Activated CD4-positive, alpha-beta T cell treated with anti-CD3 and anti-CD28 coated beads, Interleukin-2, amount 50 U/mL, for 16 hours (primary cell): ENCODE measurements around the gene TRABD2A.
"Not testable (repeated sequence)": the region's sequence is repeated elsewhere in the genome, so short reads cannot be mapped to it uniquely, and the experiment has no call there.

ENCODE experiments used
- DNase-seq: peaks from one replicate; pipeline ENCODE4 v3.0.0-alpha.2; 2020

The TRABD2A gene, protein sequence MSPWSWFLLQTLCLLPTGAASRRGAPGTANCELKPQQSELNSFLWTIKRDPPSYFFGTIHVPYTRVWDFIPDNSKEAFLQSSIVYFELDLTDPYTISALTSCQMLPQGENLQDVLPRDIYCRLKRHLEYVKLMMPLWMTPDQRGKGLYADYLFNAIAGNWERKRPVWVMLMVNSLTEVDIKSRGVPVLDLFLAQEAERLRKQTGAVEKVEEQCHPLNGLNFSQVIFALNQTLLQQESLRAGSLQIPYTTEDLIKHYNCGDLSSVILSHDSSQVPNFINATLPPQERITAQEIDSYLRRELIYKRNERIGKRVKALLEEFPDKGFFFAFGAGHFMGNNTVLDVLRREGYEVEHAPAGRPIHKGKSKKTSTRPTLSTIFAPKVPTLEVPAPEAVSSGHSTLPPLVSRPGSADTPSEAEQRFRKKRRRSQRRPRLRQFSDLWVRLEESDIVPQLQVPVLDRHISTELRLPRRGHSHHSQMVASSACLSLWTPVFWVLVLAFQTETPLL

DNA sequence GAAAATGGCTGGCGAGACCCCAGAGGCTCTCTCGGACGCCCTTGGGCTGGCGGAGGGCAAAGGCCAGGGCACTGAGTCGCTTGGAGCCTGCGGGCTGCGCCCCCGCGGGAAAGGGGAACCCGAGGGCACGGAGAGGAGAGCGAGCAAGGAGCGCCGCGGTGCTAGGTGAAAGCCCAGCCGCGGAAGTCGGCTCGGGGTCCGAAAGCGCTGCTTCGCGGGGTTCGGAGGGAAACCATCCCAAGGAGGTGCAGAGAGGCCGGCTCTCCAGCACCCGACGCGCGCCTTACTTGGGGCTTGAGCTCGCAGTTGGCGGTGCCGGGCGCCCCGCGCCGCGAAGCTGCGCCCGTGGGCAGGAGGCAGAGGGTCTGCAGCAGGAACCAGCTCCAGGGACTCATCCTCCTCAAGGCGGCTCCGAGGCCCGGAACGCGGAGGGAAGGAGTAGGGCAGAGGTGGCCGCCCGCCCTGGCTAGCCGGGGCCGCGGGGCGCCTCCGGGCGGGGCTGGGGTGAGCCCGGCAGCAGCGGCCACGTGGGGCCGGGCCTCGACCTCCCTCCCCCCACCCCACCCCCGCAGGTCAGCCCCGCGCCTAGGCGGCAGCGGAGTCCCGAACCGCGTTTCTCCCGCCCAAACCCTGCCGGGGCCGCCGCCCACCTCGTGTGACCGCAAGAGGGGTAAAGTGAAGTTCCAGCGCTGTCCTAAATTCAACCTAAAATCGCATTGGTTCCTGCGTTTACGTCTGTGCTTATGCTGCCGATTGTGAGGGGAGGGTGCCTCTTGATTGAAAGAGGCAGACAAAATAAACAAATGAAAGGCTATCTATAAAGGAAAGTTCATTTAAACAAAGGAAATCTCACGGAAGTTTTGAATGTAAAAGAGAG, at the start of gene TRABD2A:
TSS of gene TRABD2A (minus strand) at position 440 of the 877 bp plus-strand sequence. CDS start at position 395, 45 bp downstream.
- peak; percentile 60 for DNase-seq

DNA sequence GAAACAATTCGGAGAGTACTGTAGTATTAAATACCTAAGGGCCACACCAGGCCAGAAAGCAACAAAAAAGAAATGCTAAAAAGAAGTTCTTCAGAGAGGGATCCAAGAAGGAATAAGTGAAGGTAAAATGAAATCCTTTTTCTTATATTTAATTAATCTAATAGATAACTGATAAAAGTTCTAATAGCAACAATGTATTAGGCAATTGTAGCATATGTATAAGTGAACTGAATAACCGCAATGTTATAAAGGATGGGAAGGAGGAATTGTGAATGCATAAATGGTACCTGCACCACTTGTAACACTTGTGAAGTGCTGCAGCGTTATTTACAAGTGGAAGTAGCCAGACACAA, 46.4 kb upstream of the TRABD2A start:
- no peak for DNase-seq

DNA sequence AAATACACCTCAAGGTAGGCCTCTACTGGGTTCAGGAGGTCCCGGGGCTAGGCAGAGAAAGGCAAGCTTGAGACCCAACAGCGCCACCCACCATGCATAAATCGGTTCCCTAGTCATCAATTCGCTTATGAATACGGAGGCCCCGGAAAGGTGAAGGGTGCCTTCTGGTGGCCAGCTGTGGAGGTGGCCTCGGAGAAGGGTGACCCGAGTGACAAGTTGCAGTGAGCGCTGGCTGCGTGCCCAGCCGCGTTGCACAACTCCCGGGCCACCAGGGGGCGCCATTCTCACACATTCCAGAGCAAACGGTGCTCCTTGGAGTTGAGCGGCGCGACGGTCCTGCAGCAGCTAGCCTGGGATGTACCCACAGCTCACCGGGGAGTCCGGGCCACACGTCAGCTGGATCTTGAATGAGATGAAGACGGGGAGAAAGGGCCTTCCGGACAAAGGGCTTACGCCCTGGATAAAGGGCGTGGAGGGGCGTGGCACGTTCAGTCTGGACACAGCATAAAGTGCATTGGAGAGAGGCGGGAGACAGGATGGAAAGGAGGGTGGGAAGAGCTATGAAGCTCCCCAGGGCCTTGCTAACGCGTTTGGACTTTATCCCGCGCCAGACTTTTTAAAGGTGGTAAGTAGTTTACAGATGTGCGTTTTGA, 45.0 kb upstream of the TRABD2A start:
- DNase-seq: peak; percentile 99

DNA sequence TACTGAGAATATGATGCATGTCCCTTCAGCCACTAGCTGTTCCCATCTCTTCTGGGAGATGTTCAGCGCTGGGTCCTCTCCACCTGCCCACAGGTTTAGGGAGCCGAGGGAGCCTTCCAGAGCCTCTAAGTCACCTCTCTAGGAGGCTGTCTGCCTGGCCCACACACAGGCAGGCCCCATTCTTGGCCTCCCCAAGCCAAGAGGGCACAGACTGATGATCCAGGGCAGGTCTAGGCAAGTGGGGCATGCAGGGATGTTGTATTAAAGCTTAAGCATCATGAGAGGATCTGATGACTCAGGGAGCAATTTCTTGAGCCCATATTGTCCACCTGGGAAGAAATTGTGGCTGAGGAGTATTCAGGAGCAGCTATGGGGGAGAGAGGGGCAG, 44.4 kb upstream of the TRABD2A start:
- DNase-seq: no peak

DNA sequence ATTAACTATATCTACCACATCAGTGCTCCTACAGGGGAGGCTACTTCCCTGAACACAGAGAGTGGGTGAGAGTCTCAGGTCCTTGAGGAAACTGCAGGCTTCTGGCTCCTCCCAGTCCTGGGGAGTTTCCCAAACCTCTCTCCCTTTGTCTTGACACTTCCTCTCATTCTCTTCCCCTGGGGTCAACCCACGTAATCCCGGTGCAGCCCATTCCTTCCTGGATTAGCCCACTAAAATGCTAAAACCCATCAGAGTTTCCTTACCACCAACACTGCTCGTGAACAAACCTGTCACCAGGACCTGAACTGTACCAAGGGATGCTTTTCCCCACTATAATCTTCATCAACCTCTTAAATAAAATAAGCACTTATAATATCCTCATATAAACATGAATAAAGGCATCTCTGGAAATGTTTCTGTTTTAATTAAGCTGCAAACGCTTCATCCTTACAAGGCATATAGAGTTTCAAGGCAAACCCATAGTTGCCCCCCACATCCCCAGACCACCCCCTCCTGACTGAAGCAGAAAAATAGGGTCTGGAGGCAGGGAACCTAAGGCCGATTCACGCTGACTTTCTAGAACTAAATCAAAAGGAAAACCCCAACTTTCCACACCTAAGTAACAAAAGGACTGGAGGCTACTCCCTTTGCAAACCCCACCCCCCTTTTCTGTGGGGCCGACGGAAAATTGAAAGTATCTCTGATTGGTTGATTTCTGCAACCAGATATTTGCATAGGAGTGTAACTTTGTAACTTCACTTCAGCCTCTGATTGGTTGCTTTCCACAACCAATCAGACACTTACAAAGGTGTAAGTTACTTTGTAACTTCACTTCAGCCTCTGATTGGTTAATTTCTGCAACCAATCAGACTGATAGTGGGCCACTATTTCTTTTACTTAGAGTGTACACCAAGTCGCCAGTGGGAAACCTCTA, 43.6 kb upstream of the TRABD2A start:
- peak; percentile 88 for DNase-seq

DNA sequence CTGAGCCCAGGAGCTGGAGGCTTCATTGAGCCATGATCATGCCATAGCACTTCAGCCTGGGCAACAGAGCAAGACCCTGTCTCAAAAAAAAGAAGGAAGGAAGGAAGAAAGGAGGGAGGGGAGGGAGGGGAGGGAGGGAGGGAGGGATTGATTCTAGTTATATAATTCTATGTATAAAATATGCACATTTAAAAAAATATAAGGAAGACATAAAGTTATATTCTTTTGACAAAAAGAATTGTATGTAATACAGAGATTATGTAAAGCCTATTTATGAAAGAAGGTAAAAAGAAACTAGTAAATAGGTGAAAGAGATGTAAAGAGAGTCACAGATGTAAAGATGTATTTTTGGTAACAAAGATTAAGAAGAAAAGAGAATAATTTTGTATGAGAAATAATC, 42.1 kb upstream of the TRABD2A start:
- no peak for DNase-seq

DNA sequence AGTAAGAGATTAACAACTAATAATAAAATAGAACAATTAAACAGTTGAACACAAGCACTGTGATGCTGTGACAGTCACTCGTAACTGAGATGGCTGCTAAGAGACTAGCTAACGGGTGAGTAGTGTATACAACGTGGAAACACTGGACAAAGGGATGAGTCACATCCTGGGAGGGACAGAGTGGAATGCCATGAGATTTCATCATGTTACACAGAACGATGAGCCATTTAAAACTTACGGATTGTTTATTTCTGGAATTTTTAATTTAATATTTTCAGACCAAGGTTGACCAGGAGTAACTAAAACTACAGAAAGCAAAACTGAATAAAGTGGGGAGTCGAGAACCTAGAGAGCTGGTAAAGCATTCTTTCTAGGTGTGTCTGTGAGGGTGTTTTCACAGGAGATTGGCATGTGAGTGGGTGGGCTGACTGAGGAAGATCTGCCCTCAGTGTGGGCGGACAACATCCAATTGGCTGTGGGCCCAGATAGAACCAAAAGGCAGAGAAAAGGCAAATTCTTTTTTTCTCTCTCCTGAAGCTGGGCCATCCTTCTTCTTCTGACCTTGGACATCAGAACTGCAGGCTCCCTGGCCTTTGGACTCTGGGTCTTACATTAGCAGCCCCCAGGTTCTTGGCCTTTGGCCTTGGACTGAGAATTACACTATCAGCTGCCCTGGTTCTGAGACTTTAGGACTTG, 39.1 kb upstream of the TRABD2A start:
- DNase-seq: peak; percentile 49

DNA sequence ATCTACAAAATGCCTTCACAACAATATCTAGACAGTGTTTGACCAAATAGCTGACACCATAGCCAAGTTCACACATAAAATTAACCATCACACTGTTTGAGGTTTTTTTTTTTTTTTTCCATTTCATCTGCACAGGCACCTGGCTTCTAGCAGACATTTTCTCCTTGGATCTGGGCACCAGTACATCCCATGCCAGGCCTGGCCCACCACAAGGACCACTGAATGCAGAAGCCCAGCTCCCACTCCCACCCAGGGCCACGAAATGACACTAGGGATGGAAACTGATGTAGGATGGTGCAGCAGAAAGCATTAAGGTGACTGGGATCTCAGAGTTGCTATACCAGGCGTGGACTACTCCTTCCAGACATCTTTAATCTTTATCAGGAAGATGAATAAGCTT, 37.5 kb upstream of the TRABD2A start:
- no peak for DNase-seq

DNA sequence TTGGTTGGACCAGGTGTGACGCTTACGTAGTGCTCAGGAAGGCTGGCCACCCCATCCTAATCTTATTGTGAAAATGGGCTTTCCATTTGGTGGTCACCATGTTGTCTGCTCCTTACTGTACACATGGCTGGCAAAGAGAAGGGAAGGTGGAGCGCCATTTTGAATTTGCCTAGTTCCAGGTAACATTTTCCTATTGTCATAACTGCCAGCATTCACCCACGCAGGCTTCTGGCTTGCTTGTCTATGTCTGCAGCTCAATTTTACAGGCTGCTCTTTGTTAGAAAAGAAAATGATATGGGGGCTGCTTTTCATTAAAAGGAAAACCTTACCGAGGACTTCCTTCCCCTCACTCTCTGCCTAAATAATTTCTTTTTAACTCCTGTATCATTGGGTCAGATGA, 36.9 kb upstream of the TRABD2A start:
- DNase-seq: not testable (repeated sequence)

DNA sequence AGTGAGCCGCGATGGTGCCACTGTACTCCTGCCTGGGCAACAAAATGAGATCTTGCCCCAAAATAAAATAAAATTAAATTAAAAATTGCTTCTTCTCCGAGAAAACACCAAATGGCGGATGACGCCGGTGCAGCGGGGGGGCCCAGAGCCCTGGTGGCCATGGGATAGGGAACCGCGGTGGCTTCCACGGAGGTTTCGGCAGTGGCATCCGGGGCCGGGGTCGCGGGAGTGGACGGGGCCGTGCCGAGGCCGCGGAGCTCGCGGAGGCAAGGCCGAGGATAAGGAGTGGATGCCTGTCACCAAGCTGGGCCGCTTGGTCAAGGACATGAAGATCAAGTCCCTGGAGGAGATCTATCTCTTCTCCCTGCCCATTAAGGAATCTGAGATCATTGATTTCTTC, 34.8 kb upstream of the TRABD2A start:
- not testable (repeated sequence) for DNase-seq

DNA sequence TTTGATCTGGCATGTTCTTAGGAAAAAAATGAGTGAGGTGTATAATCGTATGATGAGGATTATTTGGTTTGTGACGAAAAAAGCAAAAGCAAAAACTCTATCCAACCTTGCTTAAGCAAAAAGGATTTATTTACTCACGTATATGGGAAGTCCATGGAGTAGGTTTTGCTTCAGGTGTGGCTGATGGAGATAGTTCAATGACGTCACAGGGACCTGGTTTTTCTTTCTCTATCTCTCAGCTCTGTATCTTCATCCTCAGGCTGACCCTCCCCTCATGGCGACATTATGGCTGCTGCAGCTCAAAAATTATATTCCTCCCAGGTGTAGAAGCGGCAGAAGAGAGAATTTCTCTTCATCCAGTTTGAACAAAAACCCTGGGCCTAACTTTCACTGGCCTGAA, 33.5 kb upstream of the TRABD2A start:
- no peak for DNase-seq

DNA sequence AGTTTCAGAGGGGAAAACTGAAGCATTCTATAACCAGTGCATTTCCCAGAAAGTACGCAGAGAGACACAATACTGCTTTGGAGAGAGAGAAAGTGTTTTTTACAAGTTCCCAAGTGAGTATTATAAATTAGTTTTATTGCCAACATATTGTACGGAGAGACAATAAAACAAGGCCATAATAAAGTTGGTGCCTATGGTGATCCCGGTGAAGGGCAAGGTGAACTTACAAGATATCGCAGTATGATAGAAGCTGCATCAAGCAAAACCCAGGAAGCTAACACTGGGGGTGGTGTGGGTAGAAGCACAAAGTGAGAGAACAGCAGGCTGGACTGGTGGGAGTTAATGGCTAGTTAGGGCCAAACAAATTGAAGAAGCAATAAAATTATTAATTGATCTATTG, 32.1 kb upstream of the TRABD2A start:
- DNase-seq: no peak

DNA sequence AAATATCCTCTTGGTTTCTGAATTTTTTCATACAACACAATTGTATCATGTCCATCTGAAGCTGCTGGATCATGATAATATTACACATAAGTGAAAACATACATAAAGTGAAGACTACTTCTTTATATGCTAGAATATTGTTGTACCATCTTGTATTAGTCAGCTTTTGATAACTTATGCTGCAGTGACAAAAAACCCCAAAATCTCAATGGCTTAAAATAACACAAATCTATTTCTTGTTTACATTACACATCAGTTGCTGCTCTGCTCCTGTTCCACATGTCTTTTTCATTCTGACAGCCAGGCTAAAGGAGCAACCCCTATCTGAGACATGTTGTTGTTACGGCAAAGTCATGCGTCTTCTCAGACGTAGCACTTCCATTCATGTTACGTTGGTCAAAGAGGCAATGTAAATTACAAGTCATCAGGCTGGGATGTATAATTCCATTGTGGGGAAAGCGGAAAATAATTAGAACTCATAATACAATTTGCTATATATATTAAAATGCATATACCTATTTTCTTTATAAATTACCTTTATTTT, 30.3 kb upstream of the TRABD2A start:
- no peak for DNase-seq

DNA sequence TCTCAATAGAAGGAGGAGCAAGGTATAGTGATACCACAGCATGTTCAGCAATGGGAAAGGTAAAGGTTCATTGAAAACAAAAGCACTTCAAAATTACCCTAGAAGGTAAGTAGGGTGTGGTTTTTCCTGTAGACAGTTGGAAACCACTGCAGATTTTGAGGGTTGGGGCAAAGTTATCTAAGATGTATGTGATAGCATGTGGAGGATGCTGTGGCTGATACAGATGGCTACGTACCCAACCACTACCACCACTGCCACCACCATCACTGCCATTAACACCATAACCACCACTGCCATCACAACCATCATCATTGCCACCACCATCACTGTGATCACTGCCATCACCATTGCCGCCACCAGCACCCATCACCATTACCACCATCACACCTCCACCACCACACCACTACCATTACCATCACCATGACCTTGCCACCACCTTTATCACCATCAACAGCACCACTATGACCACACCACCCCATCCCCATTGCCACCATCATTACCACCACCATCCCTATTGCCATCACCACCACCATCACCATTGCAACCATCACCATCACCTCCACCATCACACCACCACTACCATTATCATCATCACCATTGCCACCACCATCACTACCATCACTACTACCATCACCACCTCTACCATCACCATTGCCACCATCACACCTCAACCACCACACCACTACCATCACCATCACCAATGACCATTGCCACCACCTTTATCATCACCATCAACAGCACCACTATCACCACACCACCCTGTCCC, 28.2 kb upstream of the TRABD2A start:
- peak; percentile 78 for DNase-seq

DNA sequence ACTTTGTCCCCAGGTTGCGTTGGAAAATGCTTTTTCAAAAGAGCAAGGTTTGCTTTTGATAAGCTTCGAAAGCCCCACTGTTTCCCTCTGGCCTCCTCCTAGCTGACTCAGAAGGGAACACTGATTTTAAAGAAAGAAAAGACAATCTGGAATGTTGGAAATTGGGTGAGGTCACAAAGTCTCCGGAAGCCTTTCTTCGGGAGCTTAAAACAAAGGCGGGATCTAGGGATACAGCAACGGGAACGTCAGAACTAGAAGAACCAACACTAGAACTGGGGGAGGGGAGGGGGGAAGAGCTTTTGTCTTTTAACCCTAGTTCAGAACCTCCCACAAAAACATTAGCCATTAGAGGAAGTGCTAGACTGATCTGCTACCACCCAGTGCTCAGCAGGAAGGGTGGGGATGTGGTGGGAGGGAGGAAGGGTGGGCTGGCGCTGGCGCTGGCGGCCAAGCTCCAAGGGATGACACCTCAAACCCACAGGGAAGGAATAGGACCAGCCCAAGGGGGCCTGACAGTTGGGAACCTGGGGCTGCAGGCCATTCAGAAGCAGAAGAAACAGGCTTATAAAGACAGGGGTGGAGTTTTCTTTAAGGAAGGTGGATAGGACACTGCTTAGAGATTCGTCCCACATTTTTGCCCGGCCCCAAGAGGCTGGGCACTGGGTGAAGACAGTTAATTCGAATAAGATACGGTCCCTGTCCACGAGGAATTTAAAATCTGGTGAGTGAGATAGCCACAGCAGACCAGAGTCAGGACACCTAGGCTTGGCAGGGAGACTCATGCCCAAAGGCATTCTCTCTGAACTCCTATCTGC, 26.2 kb upstream of the TRABD2A start:
- peak; percentile 73 for DNase-seq

DNA sequence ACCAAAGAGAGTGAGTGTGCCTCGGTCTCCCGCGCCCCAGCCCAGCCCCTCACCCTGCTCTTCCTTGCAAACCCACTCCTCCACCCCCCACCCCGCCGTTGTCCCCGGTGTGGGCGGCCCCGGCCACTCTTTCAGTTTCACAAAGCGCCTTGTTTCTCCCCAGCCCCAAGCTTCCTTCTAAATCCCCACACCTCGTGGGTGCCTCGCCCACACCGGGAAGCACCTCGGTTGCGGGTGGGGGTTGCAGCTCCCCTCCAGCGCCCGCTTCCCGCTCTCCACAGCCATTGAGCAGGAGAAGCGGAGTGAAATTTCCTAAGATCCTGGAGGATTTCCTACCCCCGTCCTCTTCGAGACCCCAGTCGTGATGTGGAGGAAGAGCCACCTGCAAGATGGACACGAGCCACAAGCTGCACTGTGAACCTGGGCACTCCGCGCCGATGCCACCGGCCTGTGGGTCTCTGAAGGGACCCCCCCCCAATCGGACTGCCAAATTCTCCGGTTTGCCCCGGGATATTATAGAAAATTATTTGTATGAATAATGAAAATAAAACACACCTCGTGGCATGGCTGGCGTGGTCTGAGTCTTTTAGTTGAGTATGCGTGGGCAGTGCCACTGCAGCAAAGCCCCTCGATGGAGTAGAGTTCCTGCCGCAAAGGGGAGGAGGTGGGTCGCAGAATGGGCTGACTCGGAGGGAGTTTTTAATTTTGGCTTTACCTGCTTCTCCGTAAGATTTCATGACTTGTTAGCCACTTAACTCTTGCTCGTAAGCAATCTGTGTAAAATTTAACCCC, 25.4 kb upstream of the TRABD2A start:
- DNase-seq: peak; percentile 67

DNA sequence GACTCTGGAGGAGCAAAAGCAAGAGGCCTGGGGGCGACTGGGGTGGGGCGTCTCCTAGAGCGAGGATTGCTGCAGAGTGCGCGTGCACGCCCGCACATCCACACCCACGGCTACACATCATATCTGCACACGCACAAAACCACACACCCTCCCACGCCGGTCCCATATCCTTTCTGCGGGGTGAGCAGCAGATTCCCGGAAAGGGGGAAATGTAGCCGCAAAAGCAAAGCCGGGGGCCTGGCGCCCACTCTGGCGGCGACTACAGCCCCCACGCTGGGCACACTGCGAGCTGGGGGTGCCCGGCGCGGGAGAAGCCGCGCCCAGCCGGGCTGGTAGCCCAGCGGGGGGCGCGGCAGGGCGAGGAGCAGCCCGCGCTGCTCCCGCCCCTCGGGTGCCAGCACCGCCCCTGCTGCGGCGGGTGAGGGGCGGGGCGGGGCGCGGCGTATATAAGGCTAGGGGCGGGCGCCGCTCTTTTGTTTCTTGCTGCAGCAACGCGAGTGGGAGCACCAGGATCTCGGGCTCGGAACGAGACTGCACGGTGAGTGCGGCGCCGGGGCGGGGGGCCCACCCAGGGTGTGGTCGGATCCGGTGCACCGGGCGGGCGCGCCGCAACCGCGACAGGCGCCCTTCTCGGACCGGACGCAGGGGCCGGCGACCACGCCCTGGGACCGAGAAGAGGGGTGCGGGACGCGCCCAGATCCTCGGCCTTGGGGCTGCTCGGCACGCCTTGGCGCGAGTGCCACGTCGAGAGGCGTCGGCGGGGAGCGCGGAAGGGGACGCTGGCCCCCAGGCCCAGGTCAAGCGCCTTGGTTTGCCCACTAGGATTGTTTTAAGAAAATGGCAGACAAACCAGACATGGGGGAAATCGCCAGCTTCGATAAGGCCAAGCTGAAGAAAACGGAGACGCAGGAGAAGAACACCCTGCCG, 24.6 kb upstream of the TRABD2A start, which contains the start of gene TMSB10:
TSS of gene TMSB10 (plus strand) at position 476 of the 927 bp plus-strand sequence.
- peak; percentile 92 for DNase-seq
